OCI-LY7 (cell line): ENCODE data around the gene MYNN.

Experiments
- EZH2phosphoT487 ChIP-seq: fragments of 200-600 bp; sonication (generic); IDR thresholded peaks from 2 replicates; pipeline ENCODE4 v1.6.1; 2018; ENCODE audit warnings: low read depth, borderline replicate concordance, mild to moderate bottlenecking, mixed run types, antibody characterized with exemption, low read length, moderate library complexity, mixed read lengths
- TF ChIP-seq, protein P1 (sequence below): fragments of 200-600 bp; sonication (generic); conservative IDR thresholded peaks from 2 replicates; pipeline ENCODE4 v1.5.1; 2014; ENCODE audit warnings: mild to moderate bottlenecking, antibody characterized with exemption, low read length, moderate library complexity, mixed read lengths

DNA sequence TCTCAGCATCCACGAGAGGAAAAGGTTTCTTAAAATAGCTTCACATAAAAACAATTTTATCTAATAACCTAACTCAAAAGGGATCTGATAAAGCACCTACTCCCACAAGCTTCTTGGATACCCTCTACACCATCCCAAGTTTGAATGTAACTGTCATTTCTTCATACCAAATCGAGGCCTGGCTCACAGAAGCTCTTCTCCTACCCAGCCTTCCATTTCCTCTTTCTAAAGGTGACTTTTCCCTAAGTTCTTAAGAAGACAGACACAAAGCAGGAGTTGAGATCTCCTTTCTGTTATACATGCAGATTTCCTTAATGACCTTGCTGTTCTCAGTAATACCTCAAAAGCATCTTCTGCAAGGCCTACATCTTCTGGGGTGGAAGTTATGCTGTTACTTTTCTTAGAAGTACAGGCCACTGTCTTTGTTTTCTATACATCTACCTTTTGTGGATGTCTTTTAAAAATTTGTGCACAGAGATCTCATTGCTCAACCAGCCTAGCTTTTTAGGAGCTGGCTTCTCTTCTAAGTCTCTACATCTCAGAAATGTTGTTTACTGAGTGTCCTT is 36.1 kb downstream of the MYNN start:
- TF ChIP-seq, protein P1, sequence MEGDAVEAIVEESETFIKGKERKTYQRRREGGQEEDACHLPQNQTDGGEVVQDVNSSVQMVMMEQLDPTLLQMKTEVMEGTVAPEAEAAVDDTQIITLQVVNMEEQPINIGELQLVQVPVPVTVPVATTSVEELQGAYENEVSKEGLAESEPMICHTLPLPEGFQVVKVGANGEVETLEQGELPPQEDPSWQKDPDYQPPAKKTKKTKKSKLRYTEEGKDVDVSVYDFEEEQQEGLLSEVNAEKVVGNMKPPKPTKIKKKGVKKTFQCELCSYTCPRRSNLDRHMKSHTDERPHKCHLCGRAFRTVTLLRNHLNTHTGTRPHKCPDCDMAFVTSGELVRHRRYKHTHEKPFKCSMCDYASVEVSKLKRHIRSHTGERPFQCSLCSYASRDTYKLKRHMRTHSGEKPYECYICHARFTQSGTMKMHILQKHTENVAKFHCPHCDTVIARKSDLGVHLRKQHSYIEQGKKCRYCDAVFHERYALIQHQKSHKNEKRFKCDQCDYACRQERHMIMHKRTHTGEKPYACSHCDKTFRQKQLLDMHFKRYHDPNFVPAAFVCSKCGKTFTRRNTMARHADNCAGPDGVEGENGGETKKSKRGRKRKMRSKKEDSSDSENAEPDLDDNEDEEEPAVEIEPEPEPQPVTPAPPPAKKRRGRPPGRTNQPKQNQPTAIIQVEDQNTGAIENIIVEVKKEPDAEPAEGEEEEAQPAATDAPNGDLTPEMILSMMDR = no peak
- TF ChIP-seq EZH2phosphoT487 = no peak
